ENCODE results near the gene DDX27. TPM values are rescaled to one million over a fixed set of nuclear protein-coding genes. Genes with fewer than 3 reads are reported as not detected.

DDX27 gene
- total and polyA plus RNA-seq, 2 of the 13 experiments (the other 11 are each of a cell fraction or from before 2014, with no cell fraction given): 42.6 to 72.8 TPM

GRCh38 chr20:49219091-49219923 lies at the start of gene DDX27 (continued):
- no peak for TF ChIP-seq MLXIP (CRISPR knock-in tag; IDR thresholded peaks at IDR 0.05; ENCODE audit: borderline replicate concordance)
- 0 out of 2 replicates have a peak, but pooled peaks have one; percentile 84 for TF ChIP-seq ZNF616 (CRISPR knock-in tag; IDR thresholded peaks at IDR 0.05; ENCODE audit: low read depth)
- TF ChIP-seq IKZF5 (CRISPR knock-in tag; IDR thresholded peaks at IDR 0.05): peak; percentile 96
- TF ChIP-seq CSRNP1 (CRISPR knock-in tag; IDR thresholded peaks at IDR 0.05): peak; percentile 66; the same call in 1 of the 2 replicates
- TF ChIP-seq ZKSCAN5 (CRISPR knock-in tag; IDR thresholded peaks at IDR 0.05): no peak
- TF ChIP-seq ZBTB26 (CRISPR knock-in tag; IDR thresholded peaks at IDR 0.05; ENCODE audit: borderline replicate concordance): peak; percentile 81
- TF ChIP-seq ZNF629 (CRISPR knock-in tag; conservative IDR thresholded peaks at IDR 0.05): no peak
- no peak for TF ChIP-seq SRSF9 (IDR thresholded peaks at IDR 0.05; ENCODE audit: borderline replicate concordance, insufficient read depth, low read depth, low read length, poor library complexity, severe bottlenecking)
- TF ChIP-seq FOXK2 (IDR thresholded peaks at IDR 0.05): peak; percentile 92
- TF ChIP-seq ZNF331 (CRISPR knock-in tag; IDR thresholded peaks at IDR 0.05): peak; percentile 83
- no peak for TF ChIP-seq SRSF1 (optimal IDR thresholded peaks at IDR 0.05; ENCODE audit: low read depth, low read length)
- TF ChIP-seq ZBTB49 (CRISPR knock-in tag; IDR thresholded peaks at IDR 0.05; ENCODE audit: borderline replicate concordance): 0 out of 2 replicates have a peak, but pooled peaks have one; percentile 14
- TF ChIP-seq MYC (CRISPR knock-in tag; IDR thresholded peaks at IDR 0.05; ENCODE audit: borderline replicate concordance): peak; percentile 95
- TF ChIP-seq XBP1 (CRISPR knock-in tag; IDR thresholded peaks at IDR 0.05): no peak
- peak; percentile 79 for TF ChIP-seq DNMT3B (CRISPR knock-in tag; conservative IDR thresholded peaks at IDR 0.05)
- TF ChIP-seq PRMT3 (CRISPR knock-in tag; IDR thresholded peaks at IDR 0.05; ENCODE audit: borderline replicate concordance, low read depth): peak; percentile 15; the same call in 1 of the 2 replicates
- TF ChIP-seq ESRRA (CRISPR knock-in tag; IDR thresholded peaks at IDR 0.05; ENCODE audit: low read depth): peak; percentile 34; the same call in 1 of the 2 replicates
- peak; percentile 98 for TF ChIP-seq CREB1 (IDR thresholded peaks at IDR 0.05)
- peak; percentile 98 for TF ChIP-seq CREB1 (CRISPR knock-in tag; IDR thresholded peaks at IDR 0.05)
